H1 (cell line): Measurements from ENCODE around the gene GSTT4.
"Not testable (repeated sequence)": the region's sequence is repeated elsewhere in the genome, so short reads cannot be mapped to it uniquely, and the experiment has no call there.

Experiments
- CTCF ChIP-seq, 3 experiments: IDR thresholded peaks; 1 replicate in 2 of 3; 2 replicates in 1 of 3; pipeline versions ENCODE4 v1.5.1 to v1.6.1; 2011; ENCODE audit warnings: low read length in 3 of 3, mild to moderate bottlenecking in 3 of 3, inconsistent platforms in 2 of 3, low read depth in 1 of 3, moderate library complexity in 1 of 3; ENCODE audit not compliant: insufficient read depth in 1 of 3; ENCODE audit errors: control extremely low read depth in 1 of 3
- EP300 ChIP-seq, 2 experiments: IDR thresholded peaks; 1 replicate in 1 of 2; 2 replicates in 1 of 2; pipeline ENCODE4 v1.6.1; 2011 to 2012; ENCODE audit warnings: low read depth in 2 of 2, low read length in 2 of 2, mild to moderate bottlenecking in 2 of 2, borderline replicate concordance in 1 of 2, inconsistent platforms in 1 of 2, moderate library complexity in 1 of 2
- GABPA ChIP-seq: IDR thresholded peaks from 2 replicates; pipeline ENCODE4 v1.6.1; 2011; ENCODE audit warnings: mild to moderate bottlenecking, low read length, moderate library complexity, borderline replicate concordance; ENCODE audit not compliant: insufficient read depth
- JUND ChIP-seq: IDR thresholded peaks from 2 replicates; pipeline ENCODE4 v1.6.1; 2011; ENCODE audit warnings: mild to moderate bottlenecking, improper control_type of control experiment, low read length
- TAF1 ChIP-seq: IDR thresholded peaks from 2 replicates; pipeline ENCODE4 v1.6.1; 2011; ENCODE audit warnings: mild to moderate bottlenecking, low read depth, low read length

GRCh38 chr22:23979557-23980240 is 25.6 kb downstream of the GSTT4 start, which contains the start of gene GSTT2:
- not testable (repeated sequence) for TF ChIP-seq GABPA; TAF1; EP300 (IDR thresholded peaks at IDR 0.05; ENCODE audit: borderline replicate concordance in 1 of 2, low read depth in 2 of 2, low read length in 2 of 2); JUND; CTCF (IDR thresholded peaks at IDR 0.05; ENCODE audit: control extremely low read depth in 1 of 3, insufficient read depth in 1 of 3, low read depth in 1 of 3, low read length in 3 of 3)
